PC-9 (cell line): Measurements from ENCODE around the gene DHRS7B. TPM values are rescaled to one million over a fixed set of nuclear protein-coding genes. Genes with fewer than 3 reads are reported as not detected.
"Not testable (repeated sequence)": the region's sequence is repeated elsewhere in the genome, so short reads cannot be mapped to it uniquely, and the experiment has no call there.

Experiments used
- BruUV-seq: library from RNA; stranded (reverse); fragments of 400-500 nt; replicated peaks from 2 replicates; lab custom pipeline; 2021; lab: Mats Ljungman, UMichigan
- CTCF ChIA-PET: fragments of 300-600 bp; sonication (Branson Sonifier 250); formaldehyde crosslinking; loops from one replicate; lab custom pipeline; 2022; ENCODE audit warnings: antibody characterized with exemption; lab: Charles Lee
- POLR2A ChIA-PET: fragments of 300-600 bp; sonication (Branson Sonifier 250); formaldehyde crosslinking; loops from one replicate; lab custom pipeline; 2022; ENCODE audit warnings: antibody characterized with exemption; ENCODE audit not compliant: unreplicated experiment; lab: Charles Lee
- DNase-seq, 2 experiments: peaks; one replicate each; pipeline versions ENCODE4 v3.0.0 to v3.0.0-alpha.2; 2015 to 2022; ENCODE audit warnings: mixed read lengths in 1 of 2
- H2AFZ ChIP-seq: fragments of 200-600 bp; sonication (generic); 2 replicates; pipeline ENCODE4 v1.8.1; 2017; ENCODE audit warnings: antibody characterized with exemption
- H3F3A ChIP-seq: fragments of 200-600 bp; sonication (generic); 2 replicates; pipeline ENCODE4 v1.8.1; 2017; ENCODE audit warnings: antibody characterized with exemption, mild to moderate bottlenecking, low read depth; ENCODE audit not compliant: insufficient read depth
- H3K27ac ChIP-seq: fragments of 200-600 bp; sonication (generic); 2 replicates; pipeline ENCODE4 v1.6.1; 2016; ENCODE audit warnings: mixed run types
- H3K27me3 ChIP-seq: fragments of 200-600 bp; sonication (generic); 2 replicates; pipeline ENCODE4 v1.6.1; 2016; ENCODE audit warnings: low read depth, mixed run types; ENCODE audit not compliant: insufficient read depth
- H3K36me3 ChIP-seq: fragments of 200-600 bp; sonication (generic); 2 replicates; pipeline ENCODE4 v1.6.1; 2016; ENCODE audit warnings: low read depth, mixed run types
- H3K4me1 ChIP-seq: fragments of 200-600 bp; sonication (generic); replicated peaks from 2 replicates; pipeline ENCODE4 v1.6.1; 2016; ENCODE audit warnings: mixed run types; ENCODE audit not compliant: insufficient read depth
- H3K4me2 ChIP-seq: fragments of 200-600 bp; sonication (generic); 2 replicates; pipeline ENCODE4 v1.6.1; 2017; ENCODE audit warnings: mixed run types
- H3K4me3 ChIP-seq: fragments of 200-600 bp; sonication (generic); 2 replicates; pipeline ENCODE4 v1.6.1; 2016; ENCODE audit warnings: mixed run types
- H3K79me2 ChIP-seq: fragments of 200-600 bp; sonication (generic); 2 replicates; pipeline ENCODE4 v1.6.1; 2017; ENCODE audit warnings: low read depth, mixed run types
- H3K9me2 ChIP-seq: fragments of 200-600 bp; sonication (generic); 2 replicates; pipeline ENCODE4 v1.8.1; 2017; ENCODE audit warnings: mild to moderate bottlenecking; ENCODE audit not compliant: insufficient read depth
- H3K9me3 ChIP-seq: fragments of 200-600 bp; sonication (generic); 2 replicates; pipeline ENCODE4 v1.8.1; 2016; ENCODE audit warnings: low read depth; ENCODE audit not compliant: insufficient read depth
- H4K20me1 ChIP-seq: fragments of 200-600 bp; sonication (generic); 2 replicates; pipeline ENCODE4 v1.8.1; 2017; ENCODE audit not compliant: insufficient read depth
- CTCF ChIP-seq: fragments of 200-600 bp; sonication (generic); conservative IDR thresholded peaks from 2 replicates; pipeline ENCODE4 v1.6.1; 2017; ENCODE audit warnings: mixed run types, antibody characterized with exemption, mild to moderate bottlenecking, moderate library complexity
- EZH2 ChIP-seq: fragments of 200-600 bp; sonication (generic); IDR thresholded peaks from 2 replicates; pipeline ENCODE4 v1.8.0; 2017; ENCODE audit warnings: antibody characterized with exemption, low read depth
- intact Hi-C: fragments of 100-400 bp; cut with micrococcal nuclease; formaldehyde crosslinking; loops from one replicate; pipeline ENCODE4 v1.10.0; 2022; ENCODE audit not compliant: unreplicated experiment
- total RNA-seq: library from RNA; stranded (reverse); gene quantifications from 2 replicates; pipeline ENCODE4 v1.2.3, GENCODE V29; 2021

Gene DHRS7B
- total RNA-seq, 1 experiment from 2014 or later, result 27.9 TPM

DNA sequence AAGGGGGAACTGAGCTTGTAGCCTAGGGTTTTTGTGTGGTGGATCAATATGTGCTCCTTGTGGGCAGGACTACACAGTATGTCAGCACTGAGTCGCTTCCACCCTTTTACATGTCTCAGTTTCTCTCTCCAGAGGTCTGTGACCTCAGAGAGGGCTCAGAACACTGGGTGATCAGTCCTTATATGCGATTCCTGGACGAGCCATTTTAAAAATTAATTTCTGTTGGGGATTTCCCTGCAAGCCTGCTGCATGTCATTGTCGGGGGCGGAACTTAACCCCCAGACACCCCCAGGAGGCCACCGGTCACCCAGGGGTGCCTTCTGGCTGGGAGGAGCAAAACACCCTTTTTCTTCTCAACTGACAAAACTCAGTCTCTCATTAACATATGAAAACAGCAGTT is 14.1 kb downstream of the DHRS7B start:
- POLR2A ChIA-PET, result no interaction called here
- BruUV-seq, result no TSS peak
- H3K36me3 ChIP-seq, result no peaks in the 10 kb centered on the region

DNA sequence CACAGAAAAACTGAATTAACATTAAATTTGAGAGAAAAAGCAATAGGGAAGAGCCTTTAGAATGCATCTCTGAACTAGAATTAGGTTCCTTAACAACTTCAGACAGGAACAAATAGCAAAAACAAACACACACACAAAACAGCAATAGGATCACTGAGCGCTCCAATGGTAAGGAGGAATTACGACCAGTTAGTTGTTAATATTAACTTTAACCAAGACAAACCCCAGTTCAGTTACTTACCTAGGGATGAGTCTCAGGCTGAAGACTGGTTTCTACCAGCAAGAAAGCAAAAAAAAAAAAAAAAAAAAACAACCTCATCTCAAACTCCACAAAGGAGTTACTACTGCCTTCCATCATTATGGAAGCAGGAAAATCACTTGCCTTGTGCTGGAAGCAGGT is 14.6 kb downstream of the DHRS7B start:
- peaks cover 14% of the 10 kb centered on the region; the same call in 1 of the 2 replicates for H3K9me3 ChIP-seq
- H3K4me2 ChIP-seq, result no peak overlapping the region
- H4K20me1 ChIP-seq, result no peaks in the 10 kb centered on the region
- no peaks in the 10 kb centered on the region for H3K9me2 ChIP-seq
- ChIA-PET CTCF (no interaction called here), POLR2A (no interaction called here)
- TF ChIP-seq EZH2 (no peak), CTCF (no peak)
- no peak overlapping the region for H2AFZ ChIP-seq
- no peaks in the 10 kb centered on the region for H3K79me2 ChIP-seq
- no peaks in the 10 kb centered on the region for H3K27me3 ChIP-seq
- no peaks in the 10 kb centered on the region for H3K4me1 ChIP-seq
- no peaks in the 10 kb centered on the region for H3K36me3 ChIP-seq
- no peaks in the 10 kb centered on the region for H3F3A ChIP-seq
- H3K27ac ChIP-seq, result no peak overlapping the region
- no TSS peak for BruUV-seq
- H3K4me3 ChIP-seq, result no peak overlapping the region
- DNase-seq, result no peak
- intact Hi-C loops, result no loop called here

More for the DNA sequence above, 14.1 kb downstream of the DHRS7B start:
- Histone ChIP-seq H3K79me2 (no peaks in the 10 kb centered on the region), H3K27ac (no peak overlapping the region), H2AFZ (no peak overlapping the region), H3K9me3 (peaks cover 14% of the 10 kb centered on the region; the same call in 1 of the 2 replicates), H3K4me3 (no peak overlapping the region), H4K20me1 (no peaks in the 10 kb centered on the region), H3K4me2 (no peak overlapping the region), H3K27me3 (no peaks in the 10 kb centered on the region), H3K9me2 (no peaks in the 10 kb centered on the region), H3F3A (no peaks in the 10 kb centered on the region), H3K4me1 (no peaks in the 10 kb centered on the region)
- CTCF ChIA-PET, result no interaction called here
- intact Hi-C loops, result no loop called here
- TF ChIP-seq EZH2, result no peak
- no peak for TF ChIP-seq CTCF
- DNase-seq, result no peak

DNA sequence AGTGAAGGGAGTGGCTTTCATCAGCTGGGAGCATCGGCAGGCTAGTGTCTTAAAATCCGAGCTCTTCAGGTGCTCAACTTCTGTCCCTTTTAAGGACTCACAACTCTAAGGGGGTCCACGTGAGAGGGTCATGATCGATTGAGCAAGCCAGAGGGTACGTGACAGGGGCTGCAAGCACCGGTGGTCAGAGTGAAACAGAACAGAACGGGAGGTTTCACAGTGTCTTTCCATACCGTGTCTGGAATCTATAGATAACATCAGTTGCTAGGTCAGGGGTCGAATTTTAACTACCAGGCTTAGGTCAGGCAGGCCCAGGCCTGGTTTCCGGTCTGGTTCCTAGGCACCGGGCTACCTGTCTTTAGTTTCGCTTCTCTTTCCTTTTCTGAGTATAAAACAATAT is 15.3 kb downstream of the DHRS7B start:
- H3K36me3 ChIP-seq, POLR2A ChIA-PET, H2AFZ ChIP-seq, H3K4me2 ChIP-seq, H3K79me2 ChIP-seq, H4K20me1 ChIP-seq, BruUV-seq, H3K4me1 ChIP-seq, CTCF ChIA-PET, H3F3A ChIP-seq, H3K27me3 ChIP-seq, intact Hi-C loops, DNase-seq, H3K9me2 ChIP-seq, H3K27ac ChIP-seq, H3K4me3 ChIP-seq: not testable (repeated sequence)
- peaks cover 12% of the 10 kb centered on the region; the same call in 1 of the 2 replicates for H3K9me3 ChIP-seq

DNA sequence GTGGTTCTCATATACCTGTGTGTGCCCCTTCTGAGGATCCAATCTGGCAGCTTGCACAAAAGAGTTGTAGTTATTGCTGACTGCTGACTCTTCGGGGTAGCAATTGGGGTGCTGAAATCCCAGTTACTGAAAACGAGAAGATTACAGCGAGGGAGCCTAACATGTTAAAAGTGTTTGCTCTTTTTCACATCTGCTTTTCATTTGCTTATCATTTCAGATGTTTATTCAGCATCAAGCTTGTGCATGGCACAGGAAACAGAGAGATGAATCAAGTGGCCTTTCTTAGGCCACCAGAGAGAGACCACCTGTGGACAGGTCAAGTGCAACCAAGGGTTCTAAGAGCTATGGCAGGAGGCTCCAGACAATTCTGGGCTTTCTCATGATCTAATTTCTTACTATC is 16.9 kb downstream of the DHRS7B start:
- intact Hi-C loops, result no loop called here
- no TSS peak for BruUV-seq
- no peaks in the 10 kb centered on the region for H3F3A ChIP-seq
- CTCF ChIA-PET, result no interaction called here
- POLR2A ChIA-PET, result no interaction called here
- no peak overlapping the region for H3K4me3 ChIP-seq
- no peaks in the 10 kb centered on the region for H3K79me2 ChIP-seq
- no peaks in the 10 kb centered on the region for H3K27me3 ChIP-seq
- no peaks in the 10 kb centered on the region for H3K4me1 ChIP-seq
- no peaks in the 10 kb centered on the region for H3K36me3 ChIP-seq
- no peak for TF ChIP-seq CTCF
- no peak overlapping the region for H2AFZ ChIP-seq
- no peaks in the 10 kb centered on the region; the same call in 1 of the 2 replicates for H3K9me3 ChIP-seq
- H3K27ac ChIP-seq, result no peak overlapping the region
- H3K9me2 ChIP-seq, result no peaks in the 10 kb centered on the region
- no peak for DNase-seq
- H3K4me2 ChIP-seq, result no peak overlapping the region
- H4K20me1 ChIP-seq, result no peaks in the 10 kb centered on the region

GRCh38 chr17:21144299-21144698 is 17.5 kb downstream of the DHRS7B start:
- H3K4me3 ChIP-seq, DNase-seq, H3K4me1 ChIP-seq, H3K9me2 ChIP-seq, H3K79me2 ChIP-seq, intact Hi-C loops, H3K9me3 ChIP-seq, H4K20me1 ChIP-seq, H3K27ac ChIP-seq, BruUV-seq, H3K27me3 ChIP-seq, POLR2A ChIA-PET, H3K36me3 ChIP-seq, H3K4me2 ChIP-seq, H2AFZ ChIP-seq, H3F3A ChIP-seq, CTCF ChIA-PET: not testable (repeated sequence)
